Measurements from ENCODE around the gene PRKCH. TPM values are rescaled to one million over a fixed set of nuclear protein-coding genes. Genes with fewer than 3 reads are reported as not detected.
A peak's percentile ranks its signal among the peaks of the same experiment; 100 is the strongest.

Gene PRKCH
- polyA plus RNA-seq, 6 donors from 2014 or later = 0.59 to 2.8 (median 2.1) TPM

DNA sequence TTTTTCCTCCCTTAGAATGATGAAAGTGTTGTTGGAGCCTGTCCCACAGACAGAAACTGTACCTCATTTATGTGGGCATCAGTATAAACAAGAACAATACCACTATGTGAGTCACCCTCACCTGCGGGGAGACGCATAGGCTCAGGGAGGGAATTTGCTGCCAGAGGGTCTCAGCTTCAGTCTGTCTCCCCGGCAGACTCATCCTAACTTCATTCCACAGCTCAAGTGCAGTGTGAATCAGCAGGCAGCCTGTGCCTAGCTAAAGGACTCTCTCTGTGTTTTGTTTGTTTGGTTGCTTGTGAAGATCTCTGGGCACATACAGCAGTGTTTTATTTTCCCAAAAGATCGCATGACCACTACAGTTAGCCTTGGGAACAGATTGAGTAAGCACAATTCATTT, 98.9 kb downstream of the PRKCH start:
- Mint-ChIP-seq H3K4me3 (no peak overlapping the region), H3K36me3 (peaks cover 6 to 7% of the 10 kb centered on the region in 2 donors), H3K27ac (no peak overlapping the region)

DNA sequence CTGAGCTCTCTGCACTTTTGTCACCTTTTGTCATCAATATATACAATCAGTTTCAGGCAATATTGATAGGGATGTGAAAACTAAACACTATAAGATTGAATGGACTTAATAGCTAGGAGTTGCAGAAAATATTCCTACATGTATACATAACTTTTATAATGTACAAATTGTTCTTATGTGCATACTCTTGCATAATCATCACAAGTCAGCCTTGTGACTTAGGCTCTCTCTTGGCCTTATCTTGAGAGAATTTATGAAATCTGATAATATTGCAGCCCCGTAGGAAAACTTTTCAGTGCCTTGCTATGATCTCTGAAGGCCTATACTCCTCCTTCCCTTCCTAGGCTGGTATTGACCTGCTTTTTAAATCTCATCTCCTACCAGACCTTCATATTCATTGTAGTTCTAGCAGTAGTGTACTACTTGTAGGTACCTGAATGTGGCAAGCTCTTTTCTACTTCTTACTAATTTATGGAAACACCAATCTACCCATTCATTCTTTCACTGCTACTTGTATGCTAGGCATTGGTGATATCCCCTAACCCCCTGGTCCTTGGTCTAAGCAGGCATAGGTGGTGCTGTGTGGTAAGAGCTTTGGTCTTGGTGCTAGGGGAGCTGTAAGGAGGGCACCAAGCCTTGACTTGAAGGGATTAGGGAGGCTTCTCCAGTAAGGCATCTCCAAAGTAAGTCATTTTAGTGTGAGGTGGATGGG, 100.0 kb downstream of the PRKCH start:
- peak overlapping the region in 1 of 6 donors; percentile 3 for H3K27ac Mint-ChIP-seq
- peaks cover 0 to 17% (median 10%) of the 10 kb centered on the region in 7 donors for H3K9me3 Mint-ChIP-seq
- peaks cover 0 to 6% (median 3%) of the 10 kb centered on the region in 3 donors for H3K27me3 Mint-ChIP-seq
- peaks cover 4 to 6% (median 5%) of the 10 kb centered on the region in 3 donors for H3K4me1 Mint-ChIP-seq
- no peak overlapping the region for H3K4me3 Mint-ChIP-seq
- H3K36me3 Mint-ChIP-seq = peaks cover 6 to 7% of the 10 kb centered on the region in 2 donors
- ATAC-seq (ENCODE audit: low read depth in 2 of 2) (no peak), DNase-seq (no peak)

More for the DNA sequence above, 98.9 kb downstream of the PRKCH start:
- DNase-seq (no peak), ATAC-seq (ENCODE audit: low read depth in 2 of 2) (no peak)
- H3K9me3 Mint-ChIP-seq = peaks cover 0 to 10% (median 5%) of the 10 kb centered on the region in 7 donors
- H3K27me3 Mint-ChIP-seq = peaks cover 0 to 6% (median 3%) of the 10 kb centered on the region in 3 donors
- peaks cover 4 to 8% (median 6%) of the 10 kb centered on the region in 3 donors for H3K4me1 Mint-ChIP-seq

DNA sequence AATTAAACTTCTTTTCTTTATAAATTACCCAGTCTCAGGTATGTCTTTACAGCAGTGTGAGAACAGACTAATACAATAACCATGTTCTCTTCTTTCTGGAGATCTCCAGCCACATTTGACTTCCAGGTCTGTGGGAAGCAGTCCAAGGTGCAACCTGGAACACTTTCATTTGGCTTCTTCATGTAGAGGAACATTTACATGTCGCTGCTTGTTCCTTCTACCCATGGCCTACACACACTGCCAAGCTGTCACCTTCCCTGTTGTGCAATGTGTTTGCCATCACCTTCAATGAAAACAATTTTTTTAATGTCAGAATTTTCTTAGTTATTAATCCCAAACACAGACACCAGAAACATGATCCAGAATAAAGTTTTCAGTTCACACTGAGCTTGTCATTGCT, 104.7 kb downstream of the PRKCH start:
- Mint-ChIP-seq H3K4me1 (no peaks in the 10 kb centered on the region), H3K27ac (no peak overlapping the region)

DNA sequence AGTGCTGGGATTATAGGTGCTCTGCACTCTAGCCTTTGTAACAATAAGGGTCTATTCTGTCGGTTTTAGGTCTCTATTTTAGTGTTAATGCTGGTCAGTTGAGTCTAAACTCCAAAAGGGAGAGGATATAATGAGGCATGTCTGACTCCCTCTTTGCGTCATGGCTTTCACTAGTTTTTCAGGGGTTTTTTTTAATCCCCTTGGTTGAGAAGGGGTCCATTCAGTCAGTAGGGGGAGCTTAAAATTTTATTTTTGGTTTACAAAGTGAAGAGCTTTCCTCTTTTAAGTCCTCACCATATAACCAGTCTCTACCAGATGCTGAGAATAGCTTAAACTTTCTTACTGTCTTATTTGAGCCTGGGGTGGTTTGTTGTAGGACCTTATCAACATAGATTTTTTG, 106.9 kb downstream of the PRKCH start:
- ATAC-seq (ENCODE audit: low read depth in 2 of 2) (no peak), DNase-seq (no peak)
- no peaks in the 10 kb centered on the region for H3K4me1 Mint-ChIP-seq
- peaks cover 6 to 7% of the 10 kb centered on the region in 2 donors for H3K36me3 Mint-ChIP-seq
- peaks cover 0 to 21% (median 12%) of the 10 kb centered on the region in 7 donors for H3K9me3 Mint-ChIP-seq
- no peak overlapping the region for H3K27ac Mint-ChIP-seq
- H3K4me3 Mint-ChIP-seq = no peak overlapping the region
- peaks cover 0 to 11% (median 0%) of the 10 kb centered on the region in 3 donors for H3K27me3 Mint-ChIP-seq

More for the DNA sequence above, 104.7 kb downstream of the PRKCH start:
- Mint-ChIP-seq H3K4me3 (peak overlapping the region in 1 of 8 donors; percentile 71), H3K36me3 (peaks cover 6 to 7% of the 10 kb centered on the region in 2 donors), H3K9me3 (peaks cover 0 to 19% (median 10%) of the 10 kb centered on the region in 7 donors), H3K27me3 (peaks cover 0 to 6% (median 2%) of the 10 kb centered on the region in 3 donors)
- no peak for DNase-seq
- no peak for ATAC-seq (ENCODE audit: low read depth in 2 of 2)

DNA sequence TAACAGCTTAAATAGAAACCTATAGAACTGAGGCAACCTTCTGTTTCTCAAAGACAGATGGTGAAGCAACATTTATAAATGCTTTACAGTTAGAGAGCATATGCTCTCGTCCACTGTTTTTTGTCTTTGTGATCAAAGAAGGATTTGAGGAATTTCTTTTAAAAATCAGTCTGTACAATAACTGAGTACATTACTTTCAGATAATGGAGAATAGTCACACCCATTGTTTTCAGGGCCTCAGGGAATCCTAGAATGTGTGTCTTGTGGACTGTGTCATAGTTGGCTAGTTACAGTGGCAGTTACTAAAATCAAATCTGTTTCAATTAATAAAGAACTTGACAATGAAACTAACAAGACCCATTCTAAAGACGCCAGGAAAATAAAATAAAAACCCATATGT, 107.9 kb downstream of the PRKCH start:
- Mint-ChIP-seq H3K9me3 (peaks cover 0 to 16% (median 7%) of the 10 kb centered on the region in 7 donors), H3K4me1 (no peaks in the 10 kb centered on the region), H3K27me3 (peaks cover 0 to 15% (median under 1%) of the 10 kb centered on the region in 3 donors), H3K27ac (no peak overlapping the region), H3K36me3 (peaks cover 4% of the 10 kb centered on the region in 2 donors), H3K4me3 (no peak overlapping the region)
- ATAC-seq (ENCODE audit: low read depth in 2 of 2) = no peak
- no peak for DNase-seq

DNA sequence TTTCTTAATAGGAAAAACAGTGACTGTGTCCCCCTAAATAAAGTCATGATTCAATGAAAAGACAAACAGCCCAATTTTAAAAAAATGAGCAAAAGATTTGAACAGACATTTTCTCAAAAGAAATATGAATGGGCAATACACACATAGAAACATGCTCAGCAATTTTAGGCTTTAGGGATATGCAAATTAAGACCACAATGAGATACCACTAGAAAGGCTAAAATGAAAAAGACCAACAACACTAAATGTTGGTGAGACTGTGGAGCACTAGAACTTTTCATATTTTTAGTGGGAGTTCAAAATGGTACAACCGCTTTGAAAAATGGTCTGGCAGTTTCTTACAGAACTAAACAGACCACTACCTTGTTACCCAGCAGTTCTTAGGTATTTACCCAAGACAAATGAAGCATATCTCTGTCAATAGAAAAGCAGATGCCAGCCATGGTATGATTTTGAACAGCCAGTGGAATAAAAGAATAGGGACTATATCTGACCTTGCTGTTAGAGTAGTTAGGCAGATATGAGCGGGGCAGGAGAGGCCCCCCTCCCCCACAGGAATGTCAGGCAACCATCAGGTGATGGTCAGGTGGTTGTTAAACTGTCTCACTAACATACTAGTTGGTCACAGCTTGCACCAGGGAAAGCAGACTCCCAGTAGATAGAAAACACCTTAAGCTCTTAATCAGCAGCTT, 108.8 kb downstream of the PRKCH start:
- no peak overlapping the region for H3K27ac Mint-ChIP-seq
- no peaks in the 10 kb centered on the region for H3K4me1 Mint-ChIP-seq
- H3K4me3 Mint-ChIP-seq = no peak overlapping the region
- no peak for DNase-seq
- H3K27me3 Mint-ChIP-seq = peaks cover 0 to 17% (median 3%) of the 10 kb centered on the region in 3 donors
- H3K9me3 Mint-ChIP-seq = peaks cover 0 to 15% (median 7%) of the 10 kb centered on the region in 7 donors
- ATAC-seq (ENCODE audit: low read depth in 2 of 2) = no peak
- H3K36me3 Mint-ChIP-seq = peaks cover 0 to 5% of the 10 kb centered on the region in 2 donors

DNA sequence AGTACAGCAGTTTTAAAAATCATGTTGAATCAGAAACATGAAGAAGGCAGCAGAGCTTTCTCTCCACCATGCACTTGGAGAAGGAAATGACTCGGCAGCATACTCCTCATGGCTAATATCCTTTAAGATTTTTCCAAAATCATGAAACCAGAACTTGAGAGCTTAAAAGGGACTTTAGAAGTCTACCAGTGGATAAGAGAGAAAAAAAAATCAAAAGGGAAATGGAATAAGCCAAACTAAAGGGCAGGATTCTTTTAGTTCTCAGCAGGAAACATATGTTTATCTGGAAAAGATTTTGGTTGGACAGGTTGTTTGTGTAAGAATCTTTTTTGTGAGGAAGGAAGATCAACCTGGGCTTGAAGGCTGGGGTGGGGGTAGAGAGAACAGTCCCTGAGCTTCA, 111.8 kb downstream of the PRKCH start:
- no peak overlapping the region for H3K4me3 Mint-ChIP-seq
- H3K4me1 Mint-ChIP-seq = no peaks in the 10 kb centered on the region
- no peak for DNase-seq
- peak overlapping the region in 1 of 6 donors; percentile 24 for H3K27ac Mint-ChIP-seq
- H3K27me3 Mint-ChIP-seq = peaks cover 0 to 22% (median 3%) of the 10 kb centered on the region in 3 donors
- peaks cover 0 to 5% (median 1%) of the 10 kb centered on the region in 7 donors for H3K9me3 Mint-ChIP-seq
- H3K36me3 Mint-ChIP-seq = peaks cover 0 to 5% of the 10 kb centered on the region in 2 donors
- ATAC-seq (ENCODE audit: low read depth in 2 of 2) = no peak

DNA sequence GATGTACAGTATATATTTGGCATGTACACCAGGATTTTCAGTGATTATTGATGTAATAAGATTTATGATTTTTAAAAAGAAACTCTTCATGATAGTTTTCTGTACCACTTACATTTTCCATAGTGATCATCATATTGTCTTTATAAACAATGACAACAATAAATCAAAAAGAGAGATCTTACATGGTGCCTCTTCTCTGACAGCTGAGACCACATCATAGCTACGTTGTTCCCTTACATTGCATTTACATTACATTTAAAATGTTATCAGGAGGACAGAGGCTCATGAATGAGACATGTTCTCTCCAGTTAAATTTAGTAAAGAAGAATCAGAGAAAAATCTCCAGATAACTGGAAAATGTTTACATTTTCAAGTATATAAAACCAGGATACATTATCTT, 112.4 kb downstream of the PRKCH start:
- Mint-ChIP-seq H3K36me3 (peaks cover 0 to 5% of the 10 kb centered on the region in 2 donors), H3K27me3 (peaks cover 0 to 22% (median 3%) of the 10 kb centered on the region in 3 donors), H3K9me3 (peaks cover 0 to 5% (median 1%) of the 10 kb centered on the region in 7 donors), H3K4me1 (peaks cover 0 to 1% (median 0%) of the 10 kb centered on the region in 3 donors), H3K4me3 (no peak overlapping the region), H3K27ac (no peak overlapping the region)
- ATAC-seq (ENCODE audit: low read depth in 2 of 2) (no peak), DNase-seq (no peak)

DNA sequence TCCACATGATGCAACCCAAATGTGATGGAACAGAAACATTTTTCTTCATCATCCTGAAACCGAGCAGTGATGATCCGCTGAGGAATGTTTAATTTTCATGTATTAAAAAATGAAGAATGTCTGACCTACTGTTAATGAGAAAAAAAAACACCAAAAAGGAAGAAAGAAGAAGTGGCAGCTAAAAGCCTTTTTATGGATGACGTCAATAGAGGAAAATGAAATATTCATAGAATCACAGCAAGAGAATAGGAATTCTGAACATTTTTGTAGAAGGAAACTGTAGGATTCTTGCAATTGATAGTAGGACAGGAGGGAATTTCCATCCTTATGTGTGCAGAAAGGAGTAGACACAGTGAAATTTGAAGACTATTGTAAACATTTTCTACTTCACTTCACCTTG, 112.9 kb downstream of the PRKCH start:
- Mint-ChIP-seq H3K4me1 (peaks cover 4 to 6% (median 5%) of the 10 kb centered on the region in 3 donors), H3K27me3 (peaks cover 1 to 22% (median 3%) of the 10 kb centered on the region in 3 donors), H3K9me3 (peaks cover 0 to 5% (median 1%) of the 10 kb centered on the region in 7 donors), H3K36me3 (peaks cover 0 to 5% of the 10 kb centered on the region in 2 donors), H3K27ac (no peak overlapping the region), H3K4me3 (no peak overlapping the region)
- DNase-seq = no peak
- no peak for ATAC-seq (ENCODE audit: low read depth in 2 of 2)

DNA sequence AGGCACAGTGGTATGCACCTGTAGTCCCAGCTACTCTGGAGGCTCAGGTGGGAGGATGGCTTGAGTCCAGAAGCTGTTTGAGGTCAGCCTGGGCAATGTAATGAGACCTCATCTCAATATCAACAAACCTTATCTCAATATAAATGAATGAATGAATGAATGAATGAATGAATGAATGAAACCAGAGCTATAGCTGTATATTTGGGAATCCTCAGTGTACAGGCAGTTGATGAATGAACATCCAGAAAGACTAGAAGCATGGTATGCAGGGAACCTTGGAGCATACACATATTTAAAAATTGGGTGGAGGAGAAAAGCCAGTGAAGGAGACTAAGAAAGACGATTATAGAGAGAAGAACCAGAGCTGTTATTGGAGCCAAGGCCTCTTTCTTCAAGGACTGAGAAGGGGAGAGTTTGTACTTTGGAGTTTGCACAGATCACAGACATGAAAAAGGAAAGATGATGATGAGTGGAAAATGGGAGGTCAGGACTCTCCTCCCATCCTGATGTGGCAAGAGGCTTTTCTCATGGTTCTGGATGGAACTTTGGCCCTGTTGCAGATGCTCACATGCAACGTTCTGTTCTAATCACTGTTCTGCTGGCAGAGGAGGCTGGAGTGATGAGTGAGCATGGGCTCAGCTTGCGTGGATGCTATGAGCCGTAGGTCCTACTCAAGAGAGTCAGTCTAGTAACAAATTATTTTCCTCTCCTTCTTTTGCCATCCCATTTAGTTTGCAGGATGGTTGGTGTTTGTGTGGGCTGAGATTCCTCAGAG, 114.4 kb downstream of the PRKCH start:
- Mint-ChIP-seq H3K4me3 (no peak overlapping the region), H3K36me3 (peaks cover 0 to 5% of the 10 kb centered on the region in 2 donors), H3K27ac (no peak overlapping the region), H3K4me1 (peaks cover 8 to 14% (median 10%) of the 10 kb centered on the region in 3 donors), H3K27me3 (peaks cover 3 to 22% (median 6%) of the 10 kb centered on the region in 3 donors), H3K9me3 (peaks cover 0 to 5% (median 1%) of the 10 kb centered on the region in 7 donors)
- ATAC-seq (ENCODE audit: low read depth in 2 of 2) = no peak
- DNase-seq = no peak

DNA sequence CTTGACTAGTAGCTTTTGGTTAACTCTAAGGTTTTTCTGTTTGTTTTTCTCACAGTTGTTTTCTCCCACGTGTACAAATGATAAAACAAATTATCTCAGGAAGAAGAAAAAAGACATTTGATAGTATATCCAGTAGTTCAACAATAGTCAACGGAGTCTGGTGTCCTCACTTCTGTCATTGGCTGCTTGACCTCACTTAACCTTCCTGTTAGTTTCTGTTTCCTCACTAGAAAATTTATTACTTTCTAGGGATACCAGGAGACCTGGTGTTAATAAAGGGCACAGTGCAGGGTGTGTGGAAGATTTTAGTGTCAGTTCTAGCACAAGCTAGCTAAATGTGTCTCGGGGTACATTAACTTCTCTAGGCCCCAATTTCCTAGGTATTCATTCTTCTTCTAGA, 116.0 kb downstream of the PRKCH start:
- no peak for ATAC-seq (ENCODE audit: low read depth in 2 of 2)
- Mint-ChIP-seq H3K27ac (no peak overlapping the region), H3K36me3 (peaks cover 0 to 5% of the 10 kb centered on the region in 2 donors), H3K9me3 (no peaks in the 10 kb centered on the region), H3K4me3 (no peak overlapping the region), H3K27me3 (peaks cover 3 to 14% (median 6%) of the 10 kb centered on the region in 3 donors), H3K4me1 (peaks cover 8 to 14% (median 10%) of the 10 kb centered on the region in 3 donors)
- DNase-seq = no peak

DNA sequence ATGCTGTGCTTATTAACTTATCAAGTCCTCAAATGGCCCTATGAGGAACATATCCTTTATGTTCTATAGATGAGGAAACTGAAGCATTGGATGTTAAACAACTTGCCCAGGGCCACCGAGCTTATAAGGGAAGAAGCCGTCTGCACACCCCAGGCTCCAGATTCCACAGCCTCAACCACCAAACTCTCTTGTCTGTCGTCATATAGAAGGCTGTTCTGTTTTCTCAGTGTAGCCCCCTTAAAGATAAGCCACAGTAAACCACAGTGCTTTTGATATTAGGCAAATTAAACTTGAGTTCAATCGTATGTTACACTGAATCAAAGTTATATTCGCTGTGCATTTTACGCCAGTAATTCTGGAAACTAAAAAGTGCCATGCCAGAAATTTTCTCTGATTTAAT, 116.7 kb downstream of the PRKCH start:
- Mint-ChIP-seq H3K27me3 (peaks cover 3 to 13% (median 6%) of the 10 kb centered on the region in 3 donors), H3K36me3 (peaks cover 0 to 5% of the 10 kb centered on the region in 2 donors), H3K4me1 (peaks cover 8 to 14% (median 10%) of the 10 kb centered on the region in 3 donors), H3K4me3 (no peak overlapping the region), H3K27ac (no peak overlapping the region), H3K9me3 (no peaks in the 10 kb centered on the region)
- ATAC-seq (ENCODE audit: low read depth in 2 of 2) = no peak
- DNase-seq = no peak

DNA sequence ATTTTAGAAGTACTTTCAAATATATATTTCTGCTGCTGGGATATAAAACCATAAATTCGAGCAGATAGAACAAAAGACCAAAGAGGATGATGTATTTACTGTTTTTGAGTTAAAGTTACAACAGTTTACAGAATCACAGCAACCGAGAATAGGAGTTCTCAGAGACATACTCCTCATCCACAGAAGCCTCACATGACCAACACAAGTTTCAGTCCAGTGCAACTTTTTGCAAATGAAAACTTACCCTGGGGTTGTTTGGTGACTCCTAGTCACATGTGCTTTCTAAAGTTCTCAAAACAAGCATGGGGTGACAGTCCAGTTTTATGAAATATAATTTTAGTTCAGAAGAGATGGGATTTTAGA, 117.1 kb downstream of the PRKCH start:
- peaks cover 0 to 5% of the 10 kb centered on the region in 2 donors for H3K36me3 Mint-ChIP-seq

More for the DNA sequence above, 117.1 kb downstream of the PRKCH start:
- H3K4me1 Mint-ChIP-seq = peaks cover 8 to 14% (median 10%) of the 10 kb centered on the region in 3 donors
- no peaks in the 10 kb centered on the region for H3K9me3 Mint-ChIP-seq
- no peak for DNase-seq
- no peak overlapping the region for H3K4me3 Mint-ChIP-seq
- ATAC-seq (ENCODE audit: low read depth in 2 of 2) = no peak
- no peak overlapping the region for H3K27ac Mint-ChIP-seq
- H3K27me3 Mint-ChIP-seq = peaks cover 3 to 8% (median 6%) of the 10 kb centered on the region in 3 donors
